Spleen (tissue), 7 donors: ENCODE measurements around the gene FBN3.

Source experiments
- POLR2AphosphoS5 ChIP-seq, 3 donors: sonication (generic); formaldehyde crosslinking; IDR thresholded peaks; one replicate each; pipeline ENCODE4 v1.5.1; 2017; ENCODE audit warnings: antibody characterized with exemption in 3 of 3
- TF ChIP-seq, protein P1 (sequence below), 11 experiments: fragments of 200-600 bp in 7 of 11; fragments of 450-650 bp in 4 of 11; sonication (generic) in 4 of 11; IDR thresholded peaks in 8 of 11; conservative IDR thresholded peaks in 3 of 11; 1 replicate in 7 of 11; 2 replicates in 4 of 11; pipeline versions ENCODE4 v1.4.0 to v1.8.0; 2016 to 2021; ENCODE audit warnings: antibody characterized with exemption in 11 of 11, inconsistent platforms in 4 of 11, mild to moderate bottlenecking in 1 of 11
- donor health status: DM: no; HTN: no; CAD: no; lungs with moderate emphysema.
- donor health status: DM: no; HTN: no; CAD: no.
- donor health status: DM: no; HTN: no; CAD: no.

DNA sequence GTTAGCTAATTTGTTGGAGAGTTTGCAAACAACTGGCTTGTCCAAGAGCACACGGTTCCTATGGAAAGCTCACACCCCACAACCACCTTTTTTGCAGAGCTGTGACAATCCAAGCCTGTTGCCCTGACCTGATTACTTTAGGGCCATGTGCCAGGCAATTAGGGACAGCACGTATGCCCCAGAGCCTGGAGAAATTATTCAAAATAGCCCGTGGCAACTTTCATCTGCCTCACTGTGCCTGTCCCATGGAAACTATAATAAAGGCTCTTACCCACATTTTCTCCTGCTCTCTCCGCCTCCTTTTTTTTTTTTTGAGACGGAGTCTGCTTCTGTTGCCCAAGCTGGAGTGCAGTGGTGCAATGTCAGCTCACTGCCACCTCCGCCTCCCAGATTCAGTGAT lies 18.6 kb upstream of the FBN3 start:
- no peak for TF ChIP-seq POLR2AphosphoS5 (IDR thresholded peaks at IDR 0.05)
- TF ChIP-seq, protein P1, sequence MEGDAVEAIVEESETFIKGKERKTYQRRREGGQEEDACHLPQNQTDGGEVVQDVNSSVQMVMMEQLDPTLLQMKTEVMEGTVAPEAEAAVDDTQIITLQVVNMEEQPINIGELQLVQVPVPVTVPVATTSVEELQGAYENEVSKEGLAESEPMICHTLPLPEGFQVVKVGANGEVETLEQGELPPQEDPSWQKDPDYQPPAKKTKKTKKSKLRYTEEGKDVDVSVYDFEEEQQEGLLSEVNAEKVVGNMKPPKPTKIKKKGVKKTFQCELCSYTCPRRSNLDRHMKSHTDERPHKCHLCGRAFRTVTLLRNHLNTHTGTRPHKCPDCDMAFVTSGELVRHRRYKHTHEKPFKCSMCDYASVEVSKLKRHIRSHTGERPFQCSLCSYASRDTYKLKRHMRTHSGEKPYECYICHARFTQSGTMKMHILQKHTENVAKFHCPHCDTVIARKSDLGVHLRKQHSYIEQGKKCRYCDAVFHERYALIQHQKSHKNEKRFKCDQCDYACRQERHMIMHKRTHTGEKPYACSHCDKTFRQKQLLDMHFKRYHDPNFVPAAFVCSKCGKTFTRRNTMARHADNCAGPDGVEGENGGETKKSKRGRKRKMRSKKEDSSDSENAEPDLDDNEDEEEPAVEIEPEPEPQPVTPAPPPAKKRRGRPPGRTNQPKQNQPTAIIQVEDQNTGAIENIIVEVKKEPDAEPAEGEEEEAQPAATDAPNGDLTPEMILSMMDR (IDR thresholded peaks at IDR 0.05 in 8 of 11, conservative IDR thresholded peaks at IDR 0.05 in 3 of 11): no peak
